MM.1S (cell line): ENCODE data around the gene FAM53A.

ENCODE experiments used
- EZH2 ChIP-seq: fragments of 300-600 bp; sonication (generic); optimal IDR thresholded peaks from 2 replicates; pipeline ENCODE3; 2017; ENCODE audit warnings: low read depth, mild to moderate bottlenecking, antibody characterized with exemption, low read length, mixed read lengths
- EZH2phosphoT487 ChIP-seq: fragments of 300-600 bp; sonication (generic); IDR thresholded peaks from 2 replicates; pipeline ENCODE4 v1.6.1; 2018; ENCODE audit warnings: antibody characterized with exemption, low read length
- TF ChIP-seq, protein P1 (sequence below): fragments of 300-600 bp; sonication (generic); IDR thresholded peaks from 2 replicates; pipeline ENCODE4 v1.5.1; 2016; ENCODE audit warnings: antibody characterized with exemption, low read length, mixed read lengths

DNA sequence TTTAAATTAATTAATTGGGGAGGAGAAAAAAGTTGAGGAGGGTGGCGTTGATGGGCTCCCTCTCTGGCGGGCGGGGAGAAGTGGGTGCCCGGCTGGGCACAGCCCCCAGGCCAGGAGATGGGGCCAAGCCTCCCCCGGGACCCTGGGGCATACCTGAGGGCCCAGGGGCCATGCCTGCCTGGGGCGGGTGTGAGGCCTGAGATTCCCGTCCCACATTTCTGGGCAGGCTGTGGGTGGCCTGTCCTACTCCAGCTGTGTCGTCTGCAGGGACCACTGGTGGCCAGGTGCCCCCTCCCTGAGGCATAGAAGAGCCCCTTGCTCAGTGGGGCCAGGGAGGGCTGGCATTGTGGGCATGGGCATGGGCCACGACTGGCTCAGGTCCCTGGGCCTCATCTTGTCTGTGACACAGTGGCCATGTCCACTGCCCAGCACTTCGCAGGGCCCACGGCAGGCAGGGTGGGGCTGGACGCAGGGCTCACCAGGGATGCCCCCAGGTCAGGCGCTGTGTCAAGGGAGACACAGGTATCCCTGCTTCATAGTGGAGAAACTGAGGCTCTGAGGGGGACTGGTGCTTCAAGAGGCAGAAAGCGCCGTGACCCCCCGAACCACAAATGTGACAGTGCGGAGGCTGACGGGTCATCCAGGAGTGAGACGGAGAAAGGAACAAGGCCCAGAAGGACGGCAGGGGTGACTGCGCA lies 60.1 kb downstream of the FAM53A start:
- TF ChIP-seq, protein P1, sequence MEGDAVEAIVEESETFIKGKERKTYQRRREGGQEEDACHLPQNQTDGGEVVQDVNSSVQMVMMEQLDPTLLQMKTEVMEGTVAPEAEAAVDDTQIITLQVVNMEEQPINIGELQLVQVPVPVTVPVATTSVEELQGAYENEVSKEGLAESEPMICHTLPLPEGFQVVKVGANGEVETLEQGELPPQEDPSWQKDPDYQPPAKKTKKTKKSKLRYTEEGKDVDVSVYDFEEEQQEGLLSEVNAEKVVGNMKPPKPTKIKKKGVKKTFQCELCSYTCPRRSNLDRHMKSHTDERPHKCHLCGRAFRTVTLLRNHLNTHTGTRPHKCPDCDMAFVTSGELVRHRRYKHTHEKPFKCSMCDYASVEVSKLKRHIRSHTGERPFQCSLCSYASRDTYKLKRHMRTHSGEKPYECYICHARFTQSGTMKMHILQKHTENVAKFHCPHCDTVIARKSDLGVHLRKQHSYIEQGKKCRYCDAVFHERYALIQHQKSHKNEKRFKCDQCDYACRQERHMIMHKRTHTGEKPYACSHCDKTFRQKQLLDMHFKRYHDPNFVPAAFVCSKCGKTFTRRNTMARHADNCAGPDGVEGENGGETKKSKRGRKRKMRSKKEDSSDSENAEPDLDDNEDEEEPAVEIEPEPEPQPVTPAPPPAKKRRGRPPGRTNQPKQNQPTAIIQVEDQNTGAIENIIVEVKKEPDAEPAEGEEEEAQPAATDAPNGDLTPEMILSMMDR = no peak
- no peak for TF ChIP-seq EZH2
- TF ChIP-seq EZH2phosphoT487 = no peak
